ENCODE measurements around the gene NME8.
"Not testable (repeated sequence)": the region's sequence is repeated elsewhere in the genome, so short reads cannot be mapped to it uniquely, and the experiment has no call there.

NME8 gene, protein sequence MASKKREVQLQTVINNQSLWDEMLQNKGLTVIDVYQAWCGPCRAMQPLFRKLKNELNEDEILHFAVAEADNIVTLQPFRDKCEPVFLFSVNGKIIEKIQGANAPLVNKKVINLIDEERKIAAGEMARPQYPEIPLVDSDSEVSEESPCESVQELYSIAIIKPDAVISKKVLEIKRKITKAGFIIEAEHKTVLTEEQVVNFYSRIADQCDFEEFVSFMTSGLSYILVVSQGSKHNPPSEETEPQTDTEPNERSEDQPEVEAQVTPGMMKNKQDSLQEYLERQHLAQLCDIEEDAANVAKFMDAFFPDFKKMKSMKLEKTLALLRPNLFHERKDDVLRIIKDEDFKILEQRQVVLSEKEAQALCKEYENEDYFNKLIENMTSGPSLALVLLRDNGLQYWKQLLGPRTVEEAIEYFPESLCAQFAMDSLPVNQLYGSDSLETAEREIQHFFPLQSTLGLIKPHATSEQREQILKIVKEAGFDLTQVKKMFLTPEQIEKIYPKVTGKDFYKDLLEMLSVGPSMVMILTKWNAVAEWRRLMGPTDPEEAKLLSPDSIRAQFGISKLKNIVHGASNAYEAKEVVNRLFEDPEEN

DNA sequence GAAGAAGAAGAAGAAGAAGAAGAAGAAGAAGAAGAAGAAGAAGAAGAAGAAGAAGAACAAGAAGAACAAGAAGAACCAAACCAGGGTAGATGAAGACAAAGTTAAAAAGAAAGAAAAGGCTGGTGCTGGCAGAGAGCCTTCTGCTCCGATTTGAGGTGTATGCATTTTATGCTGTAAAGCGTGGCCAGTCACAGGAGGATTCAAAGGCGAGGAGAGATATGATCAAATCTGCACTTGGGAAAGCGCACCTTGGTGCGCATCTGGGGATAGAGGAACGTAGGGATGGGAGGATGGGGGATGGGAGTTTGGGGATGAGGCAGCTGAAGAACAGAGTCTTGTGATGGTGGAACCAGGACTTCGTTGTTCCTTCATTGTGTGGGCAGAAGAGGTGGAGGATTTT, at the start of gene NME8:
TSS of gene NME8 (plus strand) at position 301 of the 400 bp plus-strand sequence. CDS start 1,670 bp downstream, outside the sequence.
- Histone ChIP-seq H3K36me3 (ENCODE audit: insufficient read depth, low read length) (no peaks in the 10 kb centered on the region), H3K4me1 (ENCODE audit: insufficient read depth, low read length) (no peaks in the 10 kb centered on the region), H2AFZ (ENCODE audit: low read depth, low read length) (no peak within 1 kb of the TSS), H3K4me2 (ENCODE audit: insufficient read depth, low read length) (no peak within 1 kb of the TSS), H3K27ac (ENCODE audit: low read length) (no peak within 1 kb of the TSS), H3K79me2 (ENCODE audit: insufficient read depth, low read length) (no peaks in the 10 kb centered on the region), H3K27me3 (ENCODE audit: insufficient read depth, low read length, poor library complexity) (no peaks in the 10 kb centered on the region), H4K20me1 (ENCODE audit: insufficient read depth, low read length) (no peaks in the 10 kb centered on the region), H3K4me3 (ENCODE audit: low read depth in 1 of 2, low read length in 2 of 2) (no peak within 1 kb of the TSS), H3K9me3 (ENCODE audit: insufficient read depth, low read length, severe bottlenecking) (no peaks in the 10 kb centered on the region), H3K9ac (ENCODE audit: low read depth, low read length) (no peak within 1 kb of the TSS)
- TF ChIP-seq, protein P1, sequence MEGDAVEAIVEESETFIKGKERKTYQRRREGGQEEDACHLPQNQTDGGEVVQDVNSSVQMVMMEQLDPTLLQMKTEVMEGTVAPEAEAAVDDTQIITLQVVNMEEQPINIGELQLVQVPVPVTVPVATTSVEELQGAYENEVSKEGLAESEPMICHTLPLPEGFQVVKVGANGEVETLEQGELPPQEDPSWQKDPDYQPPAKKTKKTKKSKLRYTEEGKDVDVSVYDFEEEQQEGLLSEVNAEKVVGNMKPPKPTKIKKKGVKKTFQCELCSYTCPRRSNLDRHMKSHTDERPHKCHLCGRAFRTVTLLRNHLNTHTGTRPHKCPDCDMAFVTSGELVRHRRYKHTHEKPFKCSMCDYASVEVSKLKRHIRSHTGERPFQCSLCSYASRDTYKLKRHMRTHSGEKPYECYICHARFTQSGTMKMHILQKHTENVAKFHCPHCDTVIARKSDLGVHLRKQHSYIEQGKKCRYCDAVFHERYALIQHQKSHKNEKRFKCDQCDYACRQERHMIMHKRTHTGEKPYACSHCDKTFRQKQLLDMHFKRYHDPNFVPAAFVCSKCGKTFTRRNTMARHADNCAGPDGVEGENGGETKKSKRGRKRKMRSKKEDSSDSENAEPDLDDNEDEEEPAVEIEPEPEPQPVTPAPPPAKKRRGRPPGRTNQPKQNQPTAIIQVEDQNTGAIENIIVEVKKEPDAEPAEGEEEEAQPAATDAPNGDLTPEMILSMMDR (IDR thresholded peaks at IDR 0.05; ENCODE audit: borderline replicate concordance, extremely low read depth, low read length, poor library complexity, severe bottlenecking), result no peak
- no peak for TF ChIP-seq EZH2 (IDR thresholded peaks at IDR 0.05; ENCODE audit: borderline replicate concordance, low read depth, low read length, severe bottlenecking)
- no peak for ATAC-seq (ENCODE audit: insufficient read depth, low read depth)
- no peak for DNase-seq

DNA sequence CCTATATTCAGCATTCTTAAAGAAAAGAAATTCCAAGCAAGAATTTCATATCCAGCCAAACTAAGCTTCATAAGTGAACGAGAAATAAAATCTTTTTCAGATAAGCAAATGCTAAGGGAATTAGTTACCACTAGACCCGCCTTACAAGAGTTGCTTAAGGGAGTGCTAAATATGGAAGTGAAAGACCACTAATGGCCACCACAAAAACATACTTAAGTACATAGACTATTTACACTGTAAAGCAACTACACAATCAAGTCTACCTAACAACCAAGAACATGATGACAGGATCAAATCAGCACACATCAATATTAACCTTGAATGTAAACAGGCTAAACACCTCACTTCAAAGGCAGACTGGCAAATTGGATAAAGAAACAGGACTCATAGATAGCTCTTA, 42.2 kb upstream of the NME8 start:
- Histone ChIP-seq H3K36me3 (ENCODE audit: insufficient read depth, low read length) (no peaks in the 10 kb centered on the region), H3K9me3 (ENCODE audit: insufficient read depth, low read length, severe bottlenecking) (no peaks in the 10 kb centered on the region), H3K4me1 (ENCODE audit: insufficient read depth, low read length) (no peaks in the 10 kb centered on the region), H3K4me3 (ENCODE audit: low read depth in 1 of 2, low read length in 2 of 2) (no peak overlapping the region), H4K20me1 (ENCODE audit: insufficient read depth, low read length) (no peaks in the 10 kb centered on the region), H3K27ac (ENCODE audit: low read length) (no peak overlapping the region), H3K4me2 (ENCODE audit: insufficient read depth, low read length) (no peak overlapping the region), H3K27me3 (ENCODE audit: insufficient read depth, low read length, poor library complexity) (no peaks in the 10 kb centered on the region), H3K9ac (ENCODE audit: low read depth, low read length) (no peak overlapping the region), H2AFZ (ENCODE audit: low read depth, low read length) (no peak overlapping the region), H3K79me2 (ENCODE audit: insufficient read depth, low read length) (no peaks in the 10 kb centered on the region)
- ATAC-seq (ENCODE audit: insufficient read depth, low read depth), result no peak
- TF ChIP-seq, protein P1 (IDR thresholded peaks at IDR 0.05; ENCODE audit: borderline replicate concordance, extremely low read depth, low read length, poor library complexity, severe bottlenecking), result no peak
- no peak for TF ChIP-seq EZH2 (IDR thresholded peaks at IDR 0.05; ENCODE audit: borderline replicate concordance, low read depth, low read length, severe bottlenecking)
- DNase-seq, result no peak

DNA sequence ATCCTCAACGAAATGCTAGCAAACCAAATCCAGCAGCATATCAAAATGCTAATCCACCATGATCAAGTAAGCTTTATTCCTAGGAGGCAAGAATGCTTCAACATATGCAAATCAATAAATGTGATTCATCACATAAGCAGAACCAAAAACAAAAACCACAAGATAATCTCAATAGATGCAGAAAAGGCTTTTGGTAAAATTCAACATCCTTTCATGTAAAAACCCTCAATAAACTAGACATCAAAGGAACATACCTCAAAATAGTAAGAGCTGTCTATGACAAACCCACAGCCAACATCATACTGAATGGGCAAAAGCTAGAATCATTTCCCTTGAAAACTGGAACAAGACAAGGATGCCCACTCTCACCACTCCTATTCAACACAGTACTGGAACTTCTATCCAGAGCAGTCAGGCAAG, 36.2 kb upstream of the NME8 start:
- H3K9me3 ChIP-seq (ENCODE audit: insufficient read depth, low read length, severe bottlenecking); H4K20me1 ChIP-seq (ENCODE audit: insufficient read depth, low read length); H3K27me3 ChIP-seq (ENCODE audit: insufficient read depth, low read length, poor library complexity); H2AFZ ChIP-seq (ENCODE audit: low read depth, low read length); H3K9ac ChIP-seq (ENCODE audit: low read depth, low read length); ATAC-seq (ENCODE audit: insufficient read depth, low read depth); H3K27ac ChIP-seq (ENCODE audit: low read length); H3K36me3 ChIP-seq (ENCODE audit: insufficient read depth, low read length); H3K4me3 ChIP-seq (ENCODE audit: low read depth in 1 of 2, low read length in 2 of 2); DNase-seq; H3K79me2 ChIP-seq (ENCODE audit: insufficient read depth, low read length); H3K4me1 ChIP-seq (ENCODE audit: insufficient read depth, low read length); H3K4me2 ChIP-seq (ENCODE audit: insufficient read depth, low read length): not testable (repeated sequence)

DNA sequence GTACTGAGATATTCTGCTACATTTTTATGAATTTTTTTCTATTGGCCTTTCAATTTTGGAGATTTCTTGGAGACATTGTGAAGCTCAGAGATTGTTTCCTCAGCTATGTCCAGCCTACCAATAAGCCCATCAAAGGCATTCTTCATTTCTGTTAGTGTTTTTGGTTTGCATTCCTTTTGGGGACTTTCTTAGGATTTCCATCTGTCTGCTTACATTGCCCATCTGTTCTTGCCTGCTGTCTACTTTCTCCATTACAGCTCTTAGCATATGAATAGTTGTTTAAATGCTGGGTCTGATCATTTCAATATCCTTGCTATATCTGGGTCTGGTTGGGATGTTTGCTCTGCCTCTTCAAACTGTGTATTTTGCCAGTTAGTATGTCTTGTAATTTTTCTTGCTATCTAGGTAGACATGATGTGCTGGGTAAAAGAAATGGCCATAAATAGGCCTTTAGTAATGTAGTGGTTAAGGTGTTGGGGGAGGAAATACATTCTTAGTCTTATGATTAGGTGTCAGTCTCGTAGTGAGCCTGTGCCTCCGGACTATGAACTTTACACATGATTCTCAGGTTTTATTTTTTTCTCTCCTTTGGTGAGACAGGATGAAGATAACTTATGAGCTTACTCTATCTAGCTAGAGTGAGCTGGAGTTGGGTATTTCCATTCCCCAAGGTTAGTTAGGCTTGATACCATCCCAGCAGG, 32.6 kb upstream of the NME8 start:
- Histone ChIP-seq H3K4me1 (ENCODE audit: insufficient read depth, low read length) (no peaks in the 10 kb centered on the region), H2AFZ (ENCODE audit: low read depth, low read length) (no peak overlapping the region), H4K20me1 (ENCODE audit: insufficient read depth, low read length) (no peaks in the 10 kb centered on the region), H3K9ac (ENCODE audit: low read depth, low read length) (no peak overlapping the region), H3K4me3 (ENCODE audit: low read depth in 1 of 2, low read length in 2 of 2) (no peak overlapping the region), H3K36me3 (ENCODE audit: insufficient read depth, low read length) (no peaks in the 10 kb centered on the region), H3K4me2 (ENCODE audit: insufficient read depth, low read length) (no peak overlapping the region), H3K79me2 (ENCODE audit: insufficient read depth, low read length) (no peaks in the 10 kb centered on the region), H3K9me3 (ENCODE audit: insufficient read depth, low read length, severe bottlenecking) (no peaks in the 10 kb centered on the region), H3K27me3 (ENCODE audit: insufficient read depth, low read length, poor library complexity) (peaks cover 3% of the 10 kb centered on the region), H3K27ac (ENCODE audit: low read length) (no peak overlapping the region)
- TF ChIP-seq EZH2 (IDR thresholded peaks at IDR 0.05; ENCODE audit: borderline replicate concordance, low read depth, low read length, severe bottlenecking), result no peak
- TF ChIP-seq, protein P1 (IDR thresholded peaks at IDR 0.05; ENCODE audit: borderline replicate concordance, extremely low read depth, low read length, poor library complexity, severe bottlenecking), result no peak
- no peak for ATAC-seq (ENCODE audit: insufficient read depth, low read depth)
- DNase-seq, result no peak
